ENCODE results near the gene HRH1.

HRH1 gene

GRCh38 chr3:11245276-11245675, 91.0 kb downstream of the HRH1 start:
- no peak overlapping the region for H3K4me3 ChIP-seq (replicated peaks in 1 of 2; ENCODE audit: low read depth in 2 of 2, low read length in 2 of 2)
- no peak for DNase-seq (ENCODE audit: low read depth in 2 of 2)
- TF ChIP-seq CTCF (IDR thresholded peaks at IDR 0.05; ENCODE audit: low read depth, low read length), result no peak

- DNase-seq (ENCODE audit: low read depth in 2 of 2), result no peak
- H3K4me3 ChIP-seq (replicated peaks in 1 of 2; ENCODE audit: low read depth in 2 of 2, low read length in 2 of 2), result no peak overlapping the region
- no peak for TF ChIP-seq CTCF (IDR thresholded peaks at IDR 0.05; ENCODE audit: low read depth, low read length)
Observed at GRCh38 chr3:11245827-11246662, 91.8 kb downstream of the HRH1 start.

GRCh38 chr3:11246663-11246970, 92.3 kb downstream of the HRH1 start:
- TF ChIP-seq CTCF (IDR thresholded peaks at IDR 0.05; ENCODE audit: low read depth, low read length), result no peak
- H3K4me3 ChIP-seq (replicated peaks in 1 of 2; ENCODE audit: low read depth in 2 of 2, low read length in 2 of 2), result no peak overlapping the region
- DNase-seq (ENCODE audit: low read depth in 2 of 2), result no peak

- no peak for TF ChIP-seq CTCF (IDR thresholded peaks at IDR 0.05; ENCODE audit: low read depth, low read length)
- no peak for DNase-seq (ENCODE audit: low read depth in 2 of 2)
- H3K4me3 ChIP-seq (replicated peaks in 1 of 2; ENCODE audit: low read depth in 2 of 2, low read length in 2 of 2), result no peak overlapping the region
Observed at GRCh38 chr3:11247362-11247761, 93.1 kb downstream of the HRH1 start.

- DNase-seq (ENCODE audit: low read depth in 2 of 2), result no peak
- H3K4me3 ChIP-seq (replicated peaks in 1 of 2; ENCODE audit: low read depth in 2 of 2, low read length in 2 of 2), result no peak overlapping the region
- no peak for TF ChIP-seq CTCF (IDR thresholded peaks at IDR 0.05; ENCODE audit: low read depth, low read length)
Observed at GRCh38 chr3:11248596-11248995, 94.3 kb downstream of the HRH1 start.

- TF ChIP-seq CTCF (IDR thresholded peaks at IDR 0.05; ENCODE audit: low read depth, low read length), result no peak
- DNase-seq (ENCODE audit: low read depth in 2 of 2), result peak in 1 of 2 donors; percentile 27
- no peak overlapping the region for H3K4me3 ChIP-seq (replicated peaks in 1 of 2; ENCODE audit: low read depth in 2 of 2, low read length in 2 of 2)
Observed at GRCh38 chr3:11250902-11251806, 96.9 kb downstream of the HRH1 start.

All from cardiac fibroblast (primary cell).